ENCODE data around the gene DNAJC5G.

The DNAJC5G gene, protein sequence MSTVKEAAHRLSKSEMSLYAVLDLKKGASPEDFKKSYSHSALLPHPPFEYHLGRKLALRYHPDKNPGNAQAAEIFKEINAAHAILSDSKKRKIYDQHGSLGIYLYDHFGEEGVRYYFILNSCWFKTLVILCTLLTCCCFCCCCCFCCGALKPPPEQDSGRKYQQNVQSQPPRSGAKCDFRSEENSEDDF

GRCh38 chr2:27275211-27276150 lies at the start of gene DNAJC5G:
Gene DNAJC5G (plus strand): TSS chr2:27275433. CDS start chr2:27276729, 1,296 bp downstream.
- Mint-ChIP-seq H3K4me3 (no peak within 1 kb of the TSS), H3K27ac (no peak within 1 kb of the TSS), H3K9me3 (no peaks in the 10 kb centered on the region), H3K4me1 (ENCODE audit: low read depth) (peaks cover 4% of the 10 kb centered on the region), H3K27me3 (peaks cover 11% of the 10 kb centered on the region), H3K36me3 (ENCODE audit: low read depth) (no peaks in the 10 kb centered on the region)
- DNase-seq, result no peak

GRCh38 chr2:27225526-27225925 lies 49.7 kb upstream of the DNAJC5G start:
- peaks cover 95% of the 10 kb centered on the region for H3K36me3 Mint-ChIP-seq (ENCODE audit: low read depth)
- H3K27me3 Mint-ChIP-seq, result no peaks in the 10 kb centered on the region
- peaks cover 7% of the 10 kb centered on the region for H3K4me1 Mint-ChIP-seq (ENCODE audit: low read depth)
- H3K9me3 Mint-ChIP-seq, result no peaks in the 10 kb centered on the region
- DNase-seq, result no peak
- no peak overlapping the region for H3K27ac Mint-ChIP-seq
- no peak overlapping the region for H3K4me3 Mint-ChIP-seq

DNA sequence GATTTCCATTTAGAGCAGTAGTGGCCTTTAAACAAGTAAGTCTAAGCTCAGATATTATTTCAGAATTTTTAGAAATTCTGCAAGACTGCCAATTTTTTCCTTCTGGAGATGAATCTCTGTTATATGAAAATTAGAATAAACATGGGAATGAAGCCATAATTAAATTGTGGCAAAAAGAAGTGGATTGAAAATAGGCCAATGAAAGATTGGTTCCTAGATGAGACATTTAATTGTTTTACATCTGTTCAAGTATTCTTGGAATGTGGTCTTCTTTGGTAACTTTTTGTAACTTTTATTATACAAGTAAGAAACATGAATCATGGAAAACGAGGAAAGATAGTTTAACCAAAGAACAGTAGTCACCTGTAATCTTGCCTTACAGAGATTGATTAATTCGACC lies 47.7 kb upstream of the DNAJC5G start:
- no peaks in the 10 kb centered on the region for H3K27me3 Mint-ChIP-seq
- no peak overlapping the region for H3K27ac Mint-ChIP-seq
- H3K4me1 Mint-ChIP-seq (ENCODE audit: low read depth), result no peaks in the 10 kb centered on the region
- no peak overlapping the region for H3K4me3 Mint-ChIP-seq
- H3K36me3 Mint-ChIP-seq (ENCODE audit: low read depth), result peaks cover 96% of the 10 kb centered on the region
- no peak for DNase-seq
- no peaks in the 10 kb centered on the region for H3K9me3 Mint-ChIP-seq

DNA sequence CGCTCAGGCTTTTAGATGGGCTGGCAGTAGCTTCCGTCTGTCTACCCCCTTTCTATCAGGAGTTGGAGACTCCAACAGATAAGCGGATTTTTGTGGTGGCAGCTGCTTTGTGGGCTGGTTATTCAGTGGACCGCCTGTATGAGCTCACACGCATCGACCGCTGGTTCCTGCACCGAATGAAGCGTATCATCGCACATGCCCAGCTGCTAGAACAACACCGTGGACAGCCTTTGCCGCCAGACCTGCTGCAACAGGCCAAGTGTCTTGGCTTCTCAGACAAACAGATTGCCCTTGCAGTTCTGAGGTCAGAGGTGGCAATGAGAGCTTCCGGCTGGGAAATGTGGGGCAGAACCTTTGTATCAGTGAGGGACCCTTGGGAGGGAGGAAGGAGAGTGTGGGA lies 43.3 kb upstream of the DNAJC5G start:
- Mint-ChIP-seq H3K9me3 (no peaks in the 10 kb centered on the region), H3K36me3 (ENCODE audit: low read depth) (peaks cover 96% of the 10 kb centered on the region), H3K27ac (no peak overlapping the region)

GRCh38 chr2:27233341-27233740 lies 41.9 kb upstream of the DNAJC5G start:
- H3K9me3 Mint-ChIP-seq, result no peaks in the 10 kb centered on the region
- no peak overlapping the region for H3K4me3 Mint-ChIP-seq
- H3K27ac Mint-ChIP-seq, result no peak overlapping the region
- DNase-seq, result no peak
- no peaks in the 10 kb centered on the region for H3K4me1 Mint-ChIP-seq (ENCODE audit: low read depth)
- no peaks in the 10 kb centered on the region for H3K27me3 Mint-ChIP-seq
- peaks cover 96% of the 10 kb centered on the region for H3K36me3 Mint-ChIP-seq (ENCODE audit: low read depth)

More for the DNA sequence above, 43.3 kb upstream of the DNAJC5G start:
- no peak for DNase-seq
- H3K4me1 Mint-ChIP-seq (ENCODE audit: low read depth), result no peaks in the 10 kb centered on the region
- H3K4me3 Mint-ChIP-seq, result no peak overlapping the region
- no peaks in the 10 kb centered on the region for H3K27me3 Mint-ChIP-seq

DNA sequence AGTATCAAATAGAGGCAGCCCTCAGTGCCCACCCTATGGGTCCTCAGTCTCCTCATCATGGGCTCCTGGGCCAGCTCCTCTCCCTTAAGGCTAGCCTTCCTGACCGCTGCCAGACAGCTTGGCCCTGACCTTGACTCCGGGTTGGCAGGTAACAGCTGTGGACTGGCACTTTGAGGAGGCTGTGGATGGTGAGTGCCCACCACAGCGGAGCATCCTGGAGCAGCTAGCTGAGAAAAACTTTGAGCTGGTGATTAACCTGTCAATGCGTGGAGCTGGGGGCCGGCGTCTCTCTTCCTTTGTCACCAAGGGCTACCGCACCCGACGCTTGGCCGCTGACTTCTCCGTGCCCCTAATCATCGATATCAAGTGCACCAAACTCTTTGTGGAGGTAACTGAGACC lies 39.1 kb upstream of the DNAJC5G start:
- Mint-ChIP-seq H3K4me1 (ENCODE audit: low read depth) (no peaks in the 10 kb centered on the region), H3K36me3 (ENCODE audit: low read depth) (peaks cover 100% of the 10 kb centered on the region), H3K27me3 (no peaks in the 10 kb centered on the region), H3K4me3 (no peak overlapping the region), H3K27ac (peak overlapping the region; percentile 16), H3K9me3 (no peaks in the 10 kb centered on the region)
- no peak for DNase-seq

DNA sequence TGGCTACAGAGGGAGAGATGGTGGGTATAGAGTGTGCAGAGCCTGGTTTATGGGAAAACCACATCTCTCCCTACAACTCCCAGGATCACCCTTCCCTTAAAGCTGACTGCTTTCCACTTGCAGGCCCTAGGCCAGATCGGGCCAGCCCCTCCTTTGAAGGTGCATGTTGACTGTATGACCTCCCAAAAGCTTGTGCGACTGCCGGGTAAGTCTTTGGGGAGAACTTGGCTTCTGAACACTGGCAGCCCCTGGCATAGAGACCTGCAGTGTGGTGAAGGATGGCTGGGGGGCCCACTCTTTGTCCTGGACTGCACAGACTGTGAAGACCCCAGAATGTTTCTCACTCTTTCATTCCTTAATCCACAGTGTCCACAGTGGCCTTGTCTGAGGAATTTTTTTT lies 38.6 kb upstream of the DNAJC5G start:
- no peak overlapping the region for H3K4me3 Mint-ChIP-seq
- H3K4me1 Mint-ChIP-seq (ENCODE audit: low read depth), result no peaks in the 10 kb centered on the region
- peak overlapping the region; percentile 16 for H3K27ac Mint-ChIP-seq
- H3K36me3 Mint-ChIP-seq (ENCODE audit: low read depth), result peaks cover 100% of the 10 kb centered on the region
- no peak for DNase-seq
- no peaks in the 10 kb centered on the region for H3K27me3 Mint-ChIP-seq
- no peaks in the 10 kb centered on the region for H3K9me3 Mint-ChIP-seq

DNA sequence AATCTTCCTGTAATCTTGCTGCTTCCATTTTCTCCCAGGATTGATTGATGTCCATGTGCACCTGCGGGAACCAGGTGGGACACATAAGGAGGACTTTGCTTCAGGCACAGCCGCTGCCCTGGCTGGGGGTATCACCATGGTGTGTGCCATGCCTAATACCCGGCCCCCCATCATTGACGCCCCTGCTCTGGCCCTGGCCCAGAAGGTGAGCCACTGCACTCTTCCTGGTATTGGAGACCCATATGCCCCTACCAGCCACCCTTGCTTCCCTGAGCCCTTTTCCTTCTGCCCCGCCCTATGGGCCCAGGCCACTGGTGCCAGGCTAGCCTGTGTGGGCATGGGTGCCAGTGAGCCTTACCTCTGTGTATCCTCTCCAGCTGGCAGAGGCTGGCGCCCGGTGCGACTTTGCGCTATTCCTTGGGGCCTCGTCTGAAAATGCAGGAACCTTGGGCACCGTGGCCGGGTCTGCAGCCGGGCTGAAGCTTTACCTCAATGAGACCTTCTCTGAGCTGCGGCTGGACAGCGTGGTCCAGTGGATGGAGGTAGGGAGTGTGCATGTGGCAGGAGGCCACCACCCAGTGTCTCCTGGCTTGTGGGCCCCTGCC lies 37.8 kb upstream of the DNAJC5G start:
- H3K27ac Mint-ChIP-seq, result no peak overlapping the region
- no peaks in the 10 kb centered on the region for H3K27me3 Mint-ChIP-seq
- no peak overlapping the region for H3K4me3 Mint-ChIP-seq

GRCh38 chr2:27238976-27239375 lies 36.3 kb upstream of the DNAJC5G start:
- Mint-ChIP-seq H3K27me3 (no peaks in the 10 kb centered on the region), H3K27ac (no peak overlapping the region), H3K36me3 (ENCODE audit: low read depth) (peaks cover 100% of the 10 kb centered on the region), H3K9me3 (no peaks in the 10 kb centered on the region), H3K4me1 (ENCODE audit: low read depth) (no peaks in the 10 kb centered on the region), H3K4me3 (no peak overlapping the region)
- no peak for DNase-seq

More for the DNA sequence above, 37.8 kb upstream of the DNAJC5G start:
- DNase-seq, result no peak
- Mint-ChIP-seq H3K4me1 (ENCODE audit: low read depth) (no peaks in the 10 kb centered on the region), H3K36me3 (ENCODE audit: low read depth) (peaks cover 100% of the 10 kb centered on the region), H3K9me3 (no peaks in the 10 kb centered on the region)

- Mint-ChIP-seq H3K27me3 (no peaks in the 10 kb centered on the region), H3K9me3 (no peaks in the 10 kb centered on the region), H3K4me1 (ENCODE audit: low read depth) (no peaks in the 10 kb centered on the region), H3K4me3 (no peak overlapping the region), H3K27ac (peak overlapping the region; percentile 27), H3K36me3 (ENCODE audit: low read depth) (peaks cover 95% of the 10 kb centered on the region)
- DNase-seq, result no peak
Measured at GRCh38 chr2:27240406-27240805, 34.8 kb upstream of the DNAJC5G start.

DNA sequence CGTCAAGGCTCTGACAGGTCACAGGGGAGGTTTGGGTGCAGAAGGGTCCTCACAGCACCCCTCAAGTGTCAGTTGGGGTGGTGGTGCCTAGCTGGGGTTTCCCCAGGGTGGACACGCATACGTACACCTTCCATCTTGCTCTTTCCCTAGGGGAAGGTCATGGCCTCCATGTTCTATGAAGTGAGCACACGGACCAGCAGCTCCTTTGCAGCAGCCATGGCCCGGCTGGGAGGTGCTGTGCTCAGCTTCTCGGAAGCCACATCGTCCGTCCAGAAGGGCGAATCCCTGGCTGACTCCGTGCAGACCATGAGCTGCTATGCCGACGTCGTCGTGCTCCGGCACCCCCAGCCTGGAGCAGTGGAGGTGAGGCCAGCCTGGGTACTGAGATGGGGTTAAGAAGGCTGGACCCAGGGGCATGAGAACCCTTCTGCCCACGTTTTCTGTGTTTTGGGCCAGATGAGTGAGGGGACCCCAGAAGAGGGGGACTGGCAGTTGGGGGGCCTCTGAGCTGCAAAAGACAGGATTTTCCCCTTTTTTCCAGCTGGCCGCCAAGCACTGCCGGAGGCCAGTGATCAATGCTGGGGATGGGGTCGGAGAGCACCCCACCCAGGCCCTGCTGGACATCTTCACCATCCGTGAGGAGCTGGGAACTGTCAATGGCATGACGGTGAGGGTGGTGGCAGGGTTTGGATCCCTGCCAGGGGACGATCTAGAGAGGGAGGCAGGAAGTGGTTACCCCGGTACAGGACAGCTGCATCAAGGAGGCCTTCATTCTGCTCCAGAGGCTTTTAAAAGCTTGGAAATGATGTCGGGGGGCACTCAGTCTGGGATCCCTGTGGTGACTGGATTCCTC lies 33.2 kb upstream of the DNAJC5G start:
- H3K36me3 Mint-ChIP-seq (ENCODE audit: low read depth), result peaks cover 79% of the 10 kb centered on the region
- no peak overlapping the region for H3K4me3 Mint-ChIP-seq
- H3K27ac Mint-ChIP-seq, result peak overlapping the region; percentile 22
- no peak for DNase-seq
- no peaks in the 10 kb centered on the region for H3K27me3 Mint-ChIP-seq
- H3K4me1 Mint-ChIP-seq (ENCODE audit: low read depth), result no peaks in the 10 kb centered on the region
- no peaks in the 10 kb centered on the region for H3K9me3 Mint-ChIP-seq

DNA sequence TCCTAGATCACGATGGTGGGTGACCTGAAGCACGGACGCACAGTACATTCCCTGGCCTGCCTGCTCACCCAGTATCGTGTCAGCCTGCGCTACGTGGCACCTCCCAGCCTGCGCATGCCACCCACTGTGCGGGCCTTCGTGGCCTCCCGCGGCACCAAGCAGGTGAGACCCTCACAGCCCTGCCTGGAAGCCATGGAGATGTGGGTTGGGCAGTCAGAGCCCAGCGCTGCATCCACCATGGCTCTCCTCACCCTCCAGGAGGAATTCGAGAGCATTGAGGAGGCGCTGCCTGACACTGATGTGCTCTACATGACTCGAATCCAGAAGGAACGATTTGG lies 32.6 kb upstream of the DNAJC5G start:
- Mint-ChIP-seq H3K4me3 (no peak overlapping the region), H3K27me3 (no peaks in the 10 kb centered on the region), H3K9me3 (no peaks in the 10 kb centered on the region), H3K4me1 (ENCODE audit: low read depth) (no peaks in the 10 kb centered on the region), H3K36me3 (ENCODE audit: low read depth) (peaks cover 73% of the 10 kb centered on the region), H3K27ac (no peak overlapping the region)
- DNase-seq, result no peak

DNA sequence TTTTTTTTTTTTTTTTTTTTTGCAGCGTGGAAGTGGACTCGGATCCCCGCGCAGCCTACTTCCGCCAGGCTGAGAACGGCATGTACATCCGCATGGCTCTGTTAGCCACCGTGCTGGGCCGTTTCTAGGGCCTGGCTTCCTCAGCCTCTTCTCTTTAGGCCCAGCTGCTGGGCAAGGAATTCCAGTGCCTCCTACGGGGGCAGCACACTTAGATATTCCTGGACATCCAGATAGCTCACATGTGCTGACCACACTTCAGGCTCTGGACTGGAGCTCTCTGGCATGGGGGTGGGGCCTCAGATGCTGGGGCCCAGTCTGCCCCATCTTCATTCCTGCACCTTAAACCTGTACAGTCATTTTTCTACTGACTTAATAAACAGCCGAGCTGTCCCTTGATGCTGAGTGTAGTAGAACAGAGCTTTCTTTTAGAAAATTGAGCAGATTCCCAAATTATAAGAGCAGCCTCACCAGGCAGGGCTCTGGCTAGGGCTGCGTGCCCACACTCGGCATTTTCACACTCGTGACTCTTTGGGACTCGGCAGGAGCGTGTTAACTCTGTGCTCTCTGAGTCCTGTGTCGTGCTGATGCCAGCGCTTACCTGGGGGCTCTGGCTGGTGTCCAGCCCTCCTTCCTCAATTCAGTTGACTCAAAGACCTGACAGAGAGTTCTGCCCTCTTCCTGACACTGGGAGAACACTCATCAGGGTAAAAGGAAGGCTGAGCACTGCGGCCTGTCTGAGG lies 31.7 kb upstream of the DNAJC5G start:
- H3K4me1 Mint-ChIP-seq (ENCODE audit: low read depth), result no peaks in the 10 kb centered on the region
- peaks cover 63% of the 10 kb centered on the region for H3K36me3 Mint-ChIP-seq (ENCODE audit: low read depth)
- no peak overlapping the region for H3K4me3 Mint-ChIP-seq
- no peaks in the 10 kb centered on the region for H3K9me3 Mint-ChIP-seq
- no peak overlapping the region for H3K27ac Mint-ChIP-seq
- DNase-seq, result no peak
- no peaks in the 10 kb centered on the region for H3K27me3 Mint-ChIP-seq

DNA sequence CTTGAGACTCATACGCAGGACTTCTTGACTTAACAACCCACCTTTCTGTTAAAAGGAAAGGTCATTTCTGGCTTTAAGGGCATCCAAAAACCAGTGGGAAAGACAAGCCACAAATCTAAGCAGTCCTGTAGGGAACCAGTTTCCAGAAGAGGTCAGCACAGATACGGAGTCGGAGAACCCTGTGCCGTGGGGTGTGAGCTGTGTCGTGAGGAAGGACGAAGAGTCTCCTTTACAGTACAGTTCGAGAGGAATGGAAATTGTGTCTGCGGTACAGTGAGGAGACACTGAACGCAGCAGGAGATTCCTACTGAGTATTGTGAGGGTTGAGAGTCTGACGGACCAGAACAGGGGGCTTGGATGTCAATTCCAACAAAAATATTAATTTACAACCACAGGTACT lies 30.1 kb upstream of the DNAJC5G start:
- Mint-ChIP-seq H3K4me3 (no peak overlapping the region), H3K27ac (no peak overlapping the region), H3K9me3 (no peaks in the 10 kb centered on the region), H3K27me3 (no peaks in the 10 kb centered on the region), H3K4me1 (ENCODE audit: low read depth) (no peaks in the 10 kb centered on the region), H3K36me3 (ENCODE audit: low read depth) (peaks cover 47% of the 10 kb centered on the region)
- DNase-seq, result no peak
